Breast epithelium (tissue), 4 donors: Measurements from ENCODE around the gene BIRC5. TPM values are rescaled to one million over a fixed set of nuclear protein-coding genes. Genes with fewer than 3 reads are reported as not detected.

ENCODE experiments used
- DNase-seq, 2 donors: peaks; one replicate each; pipeline ENCODE4 v3.0.0-alpha.2; 2019; ENCODE audit warnings: low spot score in 2 of 2
- H3K27ac ChIP-seq, 2 donors: fragments of 200-600 bp; sonication (generic) in 1 of 2; one replicate each; pipeline ENCODE4 v1.5.1; 2016 to 2019; ENCODE audit warnings: mild to moderate bottlenecking in 1 of 2
- H3K27me3 ChIP-seq, 2 donors: fragments of 200-600 bp; sonication (generic) in 1 of 2; one replicate each; pipeline versions ENCODE4 v1.5.1 to v1.6.0; 2017 to 2019; ENCODE audit warnings: control low read depth in 1 of 2, mild to moderate bottlenecking in 1 of 2
- H3K36me3 ChIP-seq: fragments of 200-600 bp; one replicate; pipeline ENCODE4 v1.5.1; 2019
- H3K4me1 ChIP-seq, 2 donors: fragments of 200-600 bp; sonication (generic); one replicate each; pipeline ENCODE4 v1.5.1; 2016 to 2019; ENCODE audit warnings: control low read depth in 1 of 2
- H3K4me3 ChIP-seq, 3 donors: fragments of 200-600 bp; sonication (generic); 1 replicate in 2 of 3; 2 replicates in 1 of 3; pipeline ENCODE4 v1.5.1; 2016 to 2019; ENCODE audit warnings: mild to moderate bottlenecking in 3 of 3, moderate library complexity in 2 of 3
- H3K9me3 ChIP-seq, 2 donors: fragments of 200-600 bp; sonication (generic) in 1 of 2; one replicate each; pipeline ENCODE4 v1.5.1; 2016 to 2019; ENCODE audit warnings: control low read depth in 1 of 2
- POLR2A ChIP-seq: fragments of 450-650 bp; IDR thresholded peaks from one replicate; pipeline ENCODE4 v1.6.1; 2016; ENCODE audit warnings: antibody characterized with exemption, mild to moderate bottlenecking, moderate library complexity
- POLR2AphosphoS5 ChIP-seq, 3 donors: sonication (generic); formaldehyde crosslinking; IDR thresholded peaks; one replicate each; pipeline ENCODE4 v1.6.1; 2017; ENCODE audit warnings: antibody characterized with exemption in 3 of 3
- intact Hi-C: fragments of 100-400 bp; cut with DNase I; formaldehyde crosslinking; loops from one replicate; pipeline ENCODE4 v1.15.1; 2023; ENCODE audit warnings: low total_unique reads
- total RNA-seq, 3 donors: library from RNA; depleted of rRNA; stranded (reverse); fragments of >200 nt; gene quantifications; one replicate each; pipeline ENCODE4 v1.1.0, GENCODE V29; 2016
- TF ChIP-seq, protein P1 (sequence below), 3 donors: fragments of 450-650 bp; IDR thresholded peaks; one replicate each; pipeline ENCODE4 v1.5.1; 2016 to 2017; ENCODE audit warnings: antibody characterized with exemption in 3 of 3, mild to moderate bottlenecking in 3 of 3, moderate library complexity in 3 of 3

The BIRC5 gene
- total RNA-seq, 3 donors from 2014 or later, result 0.29 to 1.9 (median 0.33) TPM

DNA sequence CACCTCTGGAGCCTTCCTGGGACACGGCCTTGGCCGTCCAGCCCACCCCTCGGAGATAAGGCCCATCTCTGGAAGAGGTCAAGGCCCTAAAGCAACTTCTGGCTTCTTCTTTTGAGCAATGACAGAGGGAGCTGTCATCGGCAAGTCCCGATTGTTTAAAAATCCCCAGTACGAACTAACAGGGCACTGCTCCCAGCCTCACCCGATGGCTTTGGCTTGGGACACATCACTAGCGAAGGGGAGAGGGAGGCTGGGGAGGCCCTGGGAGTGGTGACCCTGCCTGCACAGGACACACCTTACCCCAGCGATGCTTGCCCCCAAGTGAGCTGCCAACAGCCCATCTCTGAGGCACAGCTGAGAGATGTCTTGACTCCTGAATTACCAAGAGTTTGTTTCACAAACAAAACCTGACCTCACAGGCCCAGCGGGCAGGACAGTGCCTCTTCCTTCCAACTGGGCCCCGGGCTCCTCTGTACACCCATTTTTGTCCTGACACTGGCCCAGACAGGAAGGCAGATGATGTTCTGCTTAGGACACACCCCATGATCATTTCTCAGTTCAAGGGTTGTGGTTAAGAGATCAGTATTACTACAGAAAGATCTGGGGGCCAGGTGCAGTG, 40.8 kb upstream of the BIRC5 start:
- intact Hi-C loops, result loop anchor here (10.0 kb wide), 1 partner anchor 58 kb away; no protein-coding TSS in a partner anchor
- Histone ChIP-seq H3K4me1 (peaks cover 5 to 21% of the 10 kb centered on the region in 2 donors), H3K27me3 (no peaks in the 10 kb centered on the region), H3K27ac (peak overlapping the region; percentile 88 to 91), H3K36me3 (no peaks in the 10 kb centered on the region), H3K9me3 (no peaks in the 10 kb centered on the region), H3K4me3 (no peak overlapping the region)
- TF ChIP-seq, protein P1, sequence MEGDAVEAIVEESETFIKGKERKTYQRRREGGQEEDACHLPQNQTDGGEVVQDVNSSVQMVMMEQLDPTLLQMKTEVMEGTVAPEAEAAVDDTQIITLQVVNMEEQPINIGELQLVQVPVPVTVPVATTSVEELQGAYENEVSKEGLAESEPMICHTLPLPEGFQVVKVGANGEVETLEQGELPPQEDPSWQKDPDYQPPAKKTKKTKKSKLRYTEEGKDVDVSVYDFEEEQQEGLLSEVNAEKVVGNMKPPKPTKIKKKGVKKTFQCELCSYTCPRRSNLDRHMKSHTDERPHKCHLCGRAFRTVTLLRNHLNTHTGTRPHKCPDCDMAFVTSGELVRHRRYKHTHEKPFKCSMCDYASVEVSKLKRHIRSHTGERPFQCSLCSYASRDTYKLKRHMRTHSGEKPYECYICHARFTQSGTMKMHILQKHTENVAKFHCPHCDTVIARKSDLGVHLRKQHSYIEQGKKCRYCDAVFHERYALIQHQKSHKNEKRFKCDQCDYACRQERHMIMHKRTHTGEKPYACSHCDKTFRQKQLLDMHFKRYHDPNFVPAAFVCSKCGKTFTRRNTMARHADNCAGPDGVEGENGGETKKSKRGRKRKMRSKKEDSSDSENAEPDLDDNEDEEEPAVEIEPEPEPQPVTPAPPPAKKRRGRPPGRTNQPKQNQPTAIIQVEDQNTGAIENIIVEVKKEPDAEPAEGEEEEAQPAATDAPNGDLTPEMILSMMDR (IDR thresholded peaks at IDR 0.05), result no peak
- TF ChIP-seq POLR2AphosphoS5 (IDR thresholded peaks at IDR 0.05), result no peak
- no peak for TF ChIP-seq POLR2A
- no peak for DNase-seq

DNA sequence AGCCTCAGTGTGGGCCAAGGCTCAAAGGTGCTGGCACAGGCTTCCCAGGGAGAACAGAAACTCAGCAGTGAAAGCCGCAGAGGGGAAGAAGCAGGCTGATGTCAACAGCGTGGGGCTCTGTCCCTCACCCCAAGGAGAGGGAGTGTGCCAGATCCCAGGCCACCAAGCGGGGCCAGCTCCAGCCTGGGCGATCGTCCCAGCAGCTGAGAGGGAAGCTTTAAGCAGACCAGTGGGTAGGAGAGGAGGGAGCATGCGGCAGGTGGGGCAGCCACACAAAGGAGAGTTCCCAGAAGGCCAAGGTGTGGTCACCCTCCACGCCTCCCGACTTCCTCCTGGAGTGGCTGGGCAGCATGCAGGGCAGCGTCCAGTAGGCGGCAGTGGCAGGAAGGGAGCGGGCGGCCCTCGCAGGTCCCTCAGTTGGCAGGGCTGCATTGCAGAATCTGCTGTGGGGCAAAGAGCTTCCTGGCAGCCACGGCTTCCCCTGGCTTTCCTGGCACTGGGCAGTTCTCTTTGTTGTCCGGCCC, 39.6 kb upstream of the BIRC5 start:
- Histone ChIP-seq H3K4me1 (peaks cover 5 to 20% of the 10 kb centered on the region in 2 donors), H3K9me3 (no peaks in the 10 kb centered on the region), H3K36me3 (no peaks in the 10 kb centered on the region), H3K4me3 (peak overlapping the region in 2 of 3 donors; percentile 32 to 41), H3K27ac (peak overlapping the region; percentile 88 to 91), H3K27me3 (no peaks in the 10 kb centered on the region)
- intact Hi-C loops, result loop anchor here (10.0 kb wide), 1 partner anchor 60 kb away; no protein-coding TSS in a partner anchor
- peak; percentile 88 to 93 for DNase-seq
- TF ChIP-seq, protein P1 (IDR thresholded peaks at IDR 0.05), result peak; percentile 72 to 86 (median 80)
- TF ChIP-seq POLR2AphosphoS5 (IDR thresholded peaks at IDR 0.05), result peak; percentile 63 to 68 (median 63)
- no peak for TF ChIP-seq POLR2A

DNA sequence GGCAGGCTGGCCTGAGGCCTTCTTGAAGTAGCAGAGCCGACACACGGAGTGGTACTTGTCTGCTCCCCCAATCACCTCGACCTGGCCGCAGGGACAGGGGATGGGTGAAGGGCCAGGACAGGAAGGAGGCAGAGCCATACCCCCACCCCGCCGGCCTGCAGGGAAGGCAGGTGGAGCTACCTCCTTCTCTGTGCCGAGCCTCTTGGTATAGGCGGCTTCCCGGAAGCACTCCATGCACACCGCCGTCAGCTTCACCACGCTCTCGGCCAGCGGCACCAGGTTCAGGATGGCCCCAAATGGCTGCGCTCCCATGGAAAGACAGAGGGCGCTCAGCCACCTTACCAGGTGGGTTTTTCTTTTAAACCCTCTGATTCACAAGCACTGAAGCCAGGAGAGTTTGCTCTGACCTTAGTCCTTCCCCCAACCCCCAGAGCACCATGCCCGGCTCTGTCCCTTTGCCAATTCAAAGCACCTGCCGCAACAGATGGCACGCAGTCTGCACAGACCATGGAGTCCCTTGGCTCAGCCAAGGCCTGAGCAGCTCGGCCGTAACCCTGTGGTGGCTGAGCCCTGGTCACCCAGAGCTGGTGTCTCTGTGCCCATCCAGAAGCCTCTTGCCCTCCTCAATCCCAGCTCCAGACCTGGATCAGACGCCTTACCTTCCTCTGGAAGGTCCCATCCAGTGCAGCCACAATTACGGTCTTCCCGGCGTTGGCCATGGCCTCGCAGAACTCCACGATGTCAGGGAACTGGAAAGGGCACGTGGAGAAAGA, 39.0 kb upstream of the BIRC5 start:
- DNase-seq, result peak in 1 of 2 donors; percentile 58
- intact Hi-C loops, result loop anchor here (10.0 kb wide), 1 partner anchor 60 kb away; no protein-coding TSS in a partner anchor
- no peaks in the 10 kb centered on the region for H3K27me3 ChIP-seq
- H3K4me1 ChIP-seq, result peaks cover 5 to 16% of the 10 kb centered on the region in 2 donors
- peak overlapping the region; percentile 88 to 91 for H3K27ac ChIP-seq
- TF ChIP-seq POLR2AphosphoS5 (IDR thresholded peaks at IDR 0.05) (no peak), POLR2A (no peak)
- TF ChIP-seq, protein P1 (IDR thresholded peaks at IDR 0.05), result no peak
- no peaks in the 10 kb centered on the region for H3K9me3 ChIP-seq
- peak overlapping the region in 2 of 3 donors; percentile 32 to 41 for H3K4me3 ChIP-seq
- H3K36me3 ChIP-seq, result no peaks in the 10 kb centered on the region

DNA sequence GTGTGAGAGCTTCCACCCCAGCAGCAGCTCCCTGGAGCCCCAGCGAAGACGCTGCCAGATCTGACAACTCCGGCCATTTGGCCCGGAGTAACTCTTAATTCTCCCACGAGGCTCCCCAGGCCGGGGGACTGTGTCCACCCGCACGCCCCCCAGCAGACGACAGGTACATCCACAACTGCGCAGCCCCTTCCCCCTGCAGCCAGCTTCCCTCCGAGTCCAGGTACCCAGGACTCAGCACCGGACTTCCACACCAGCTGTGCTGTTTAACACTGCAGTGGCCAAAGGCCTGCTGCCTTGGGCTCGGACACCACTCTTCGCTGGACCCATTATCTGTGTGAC, 38.4 kb upstream of the BIRC5 start:
- Histone ChIP-seq H3K4me3 (no peak overlapping the region), H3K4me1 (peaks cover 5 to 16% of the 10 kb centered on the region in 2 donors), H3K9me3 (no peaks in the 10 kb centered on the region), H3K27me3 (no peaks in the 10 kb centered on the region), H3K27ac (peak overlapping the region; percentile 88 to 91), H3K36me3 (no peaks in the 10 kb centered on the region)
- no peak for DNase-seq
- intact Hi-C loops, result loop anchor here (10.0 kb wide), 1 partner anchor 61 kb away; no protein-coding TSS in a partner anchor
- TF ChIP-seq POLR2A (no peak), POLR2AphosphoS5 (IDR thresholded peaks at IDR 0.05) (no peak)
- TF ChIP-seq, protein P1 (IDR thresholded peaks at IDR 0.05), result no peak
